ENCODE data around the gene C2. TPM values are rescaled to one million over a fixed set of nuclear protein-coding genes. Genes with fewer than 3 reads are reported as not detected.

The C2 gene
- total RNA-seq, 1 experiment from 2014 or later: 0.96 TPM

DNA sequence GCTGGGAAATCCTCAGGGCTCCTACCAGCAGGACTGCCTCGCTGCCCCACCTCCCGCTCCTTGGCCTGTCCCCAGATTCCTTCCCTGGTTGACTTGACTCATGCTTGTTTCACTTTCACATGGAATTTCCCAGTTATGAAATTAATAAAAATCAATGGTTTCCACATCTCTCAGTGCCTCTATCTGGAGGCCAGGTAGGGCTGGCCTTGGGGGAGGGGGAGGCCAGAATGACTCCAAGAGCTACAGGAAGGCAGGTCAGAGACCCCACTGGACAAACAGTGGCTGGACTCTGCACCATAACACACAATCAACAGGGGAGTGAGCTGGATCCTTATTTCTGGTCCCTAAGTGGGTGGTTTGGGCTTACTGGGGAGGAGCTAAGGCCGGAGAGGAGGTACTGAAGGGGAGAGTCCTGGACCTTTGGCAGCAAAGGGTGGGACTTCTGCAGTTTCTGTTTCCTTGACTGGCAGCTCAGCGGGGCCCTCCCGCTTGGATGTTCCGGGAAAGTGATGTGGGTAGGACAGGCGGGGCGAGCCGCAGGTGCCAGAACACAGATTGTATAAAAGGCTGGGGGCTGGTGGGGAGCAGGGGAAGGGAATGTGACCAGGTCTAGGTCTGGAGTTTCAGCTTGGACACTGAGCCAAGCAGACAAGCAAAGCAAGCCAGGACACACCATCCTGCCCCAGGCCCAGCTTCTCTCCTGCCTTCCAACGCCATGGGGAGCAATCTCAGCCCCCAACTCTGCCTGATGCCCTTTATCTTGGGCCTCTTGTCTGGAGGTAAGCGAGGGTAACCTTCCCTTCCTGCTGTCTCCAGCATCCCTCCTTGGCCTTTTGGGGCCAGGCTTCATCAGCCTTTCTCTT is 18.2 kb downstream of the C2 start, which contains the start of gene CFB:
Gene CFB, plus strand, starts transcription at position 589 of the 863 bp plus-strand sequence. Its CDS starts 127 bp downstream, at position 716.
- intact Hi-C loops (cut with micrococcal nuclease; ENCODE audit: unreplicated experiment): no loop called here
- no peaks in the 10 kb centered on the region for H3K27me3 ChIP-seq (ENCODE audit: insufficient read depth, low read depth)
- peak within 1 kb of the TSS; percentile 85 for H3K4me2 ChIP-seq
- no peak for TF ChIP-seq EZH2 (IDR thresholded peaks at IDR 0.05; ENCODE audit: low read depth)
- TF ChIP-seq, protein P1, sequence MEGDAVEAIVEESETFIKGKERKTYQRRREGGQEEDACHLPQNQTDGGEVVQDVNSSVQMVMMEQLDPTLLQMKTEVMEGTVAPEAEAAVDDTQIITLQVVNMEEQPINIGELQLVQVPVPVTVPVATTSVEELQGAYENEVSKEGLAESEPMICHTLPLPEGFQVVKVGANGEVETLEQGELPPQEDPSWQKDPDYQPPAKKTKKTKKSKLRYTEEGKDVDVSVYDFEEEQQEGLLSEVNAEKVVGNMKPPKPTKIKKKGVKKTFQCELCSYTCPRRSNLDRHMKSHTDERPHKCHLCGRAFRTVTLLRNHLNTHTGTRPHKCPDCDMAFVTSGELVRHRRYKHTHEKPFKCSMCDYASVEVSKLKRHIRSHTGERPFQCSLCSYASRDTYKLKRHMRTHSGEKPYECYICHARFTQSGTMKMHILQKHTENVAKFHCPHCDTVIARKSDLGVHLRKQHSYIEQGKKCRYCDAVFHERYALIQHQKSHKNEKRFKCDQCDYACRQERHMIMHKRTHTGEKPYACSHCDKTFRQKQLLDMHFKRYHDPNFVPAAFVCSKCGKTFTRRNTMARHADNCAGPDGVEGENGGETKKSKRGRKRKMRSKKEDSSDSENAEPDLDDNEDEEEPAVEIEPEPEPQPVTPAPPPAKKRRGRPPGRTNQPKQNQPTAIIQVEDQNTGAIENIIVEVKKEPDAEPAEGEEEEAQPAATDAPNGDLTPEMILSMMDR (conservative IDR thresholded peaks at IDR 0.05): no peak
- H2AFZ ChIP-seq: peak within 1 kb of the TSS; percentile 74
- peak; percentile 83 to 87 for DNase-seq
- peaks cover 56% of the 10 kb centered on the region for H3K4me1 ChIP-seq (replicated peaks; ENCODE audit: insufficient read depth)
- H3K4me3 ChIP-seq: peak within 1 kb of the TSS; percentile 36; the same call in 1 of the 2 replicates
- ChIA-PET POLR2A (ENCODE audit: unreplicated experiment) (interaction anchor here (0.6 to 1.1 kb wide), 9 partner anchors 12 to 1022 kb away, joined by 3 to 6 read pairs (median 4); partner anchors contain the start of genes ATF6B, BRD2 and DXO), CTCF (interaction anchor here (0.6 to 0.7 kb wide), 3 partner anchors 83 to 221 kb away, joined by 3 read pairs; no protein-coding TSS in a partner anchor)
- H3K9me3 ChIP-seq (ENCODE audit: insufficient read depth, low read depth): no peaks in the 10 kb centered on the region
- no TSS peak for BruUV-seq (replicated peaks)
- H3K27ac ChIP-seq: peak within 1 kb of the TSS; percentile 81
- no peaks in the 10 kb centered on the region; the same call in 1 of the 2 replicates for H3K9me2 ChIP-seq (ENCODE audit: insufficient read depth)
- no peaks in the 10 kb centered on the region for H4K20me1 ChIP-seq (ENCODE audit: insufficient read depth)
- no peaks in the 10 kb centered on the region for H3K36me3 ChIP-seq (ENCODE audit: low read depth)
- peaks cover 33% of the 10 kb centered on the region; the same call in 1 of the 2 replicates for H3F3A ChIP-seq (ENCODE audit: insufficient read depth, low read depth)
- H3K79me2 ChIP-seq (ENCODE audit: low read depth): no peaks in the 10 kb centered on the region

DNA sequence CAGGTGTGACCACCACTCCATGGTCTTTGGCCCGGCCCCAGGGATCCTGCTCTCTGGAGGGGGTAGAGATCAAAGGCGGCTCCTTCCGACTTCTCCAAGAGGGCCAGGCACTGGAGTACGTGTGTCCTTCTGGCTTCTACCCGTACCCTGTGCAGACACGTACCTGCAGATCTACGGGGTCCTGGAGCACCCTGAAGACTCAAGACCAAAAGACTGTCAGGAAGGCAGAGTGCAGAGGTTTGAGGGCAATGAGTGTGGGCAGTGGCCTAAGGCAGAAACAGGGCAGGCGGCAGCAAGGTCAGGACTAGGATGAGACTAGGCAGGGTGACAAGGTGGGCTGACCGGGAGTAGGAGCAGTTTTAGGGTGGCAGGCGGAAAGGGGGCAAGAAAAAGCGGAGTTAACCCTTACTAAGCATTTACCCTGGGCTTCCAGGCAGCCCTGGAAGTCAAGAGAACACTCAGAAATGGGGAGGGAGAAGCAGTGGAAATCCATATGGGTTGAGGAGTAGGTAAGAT is 18.9 kb downstream of the C2 start:
- intact Hi-C loops (cut with micrococcal nuclease; ENCODE audit: unreplicated experiment): no loop called here
- H3K4me2 ChIP-seq: peak overlapping the region; percentile 85
- peaks cover 30% of the 10 kb centered on the region; the same call in 1 of the 2 replicates for H3F3A ChIP-seq (ENCODE audit: insufficient read depth, low read depth)
- H3K27ac ChIP-seq: peak overlapping the region; percentile 81
- peak overlapping the region; percentile 74; the same call in 1 of the 2 replicates for H2AFZ ChIP-seq
- no peaks in the 10 kb centered on the region for H3K79me2 ChIP-seq (ENCODE audit: low read depth)
- no peaks in the 10 kb centered on the region; the same call in 1 of the 2 replicates for H3K9me2 ChIP-seq (ENCODE audit: insufficient read depth)
- ChIA-PET CTCF (no interaction called here), POLR2A (ENCODE audit: unreplicated experiment) (interaction anchor here (0.6 to 1.1 kb wide), 4 partner anchors 26 to 1022 kb away, joined by 3 to 6 read pairs (median 4); partner anchors contain the start of genes BRD2 and DXO)
- BruUV-seq (replicated peaks): TSS peak; percentile 82
- no peaks in the 10 kb centered on the region for H3K9me3 ChIP-seq (ENCODE audit: insufficient read depth, low read depth)
- no peaks in the 10 kb centered on the region for H4K20me1 ChIP-seq (ENCODE audit: insufficient read depth)
- H3K4me3 ChIP-seq: peak overlapping the region; percentile 36; the same call in 1 of the 2 replicates
- no peaks in the 10 kb centered on the region for H3K36me3 ChIP-seq (ENCODE audit: low read depth)
- DNase-seq: no peak
- TF ChIP-seq EZH2 (IDR thresholded peaks at IDR 0.05; ENCODE audit: low read depth): no peak
- TF ChIP-seq, protein P1 (conservative IDR thresholded peaks at IDR 0.05): no peak
- peaks cover 49% of the 10 kb centered on the region for H3K4me1 ChIP-seq (replicated peaks; ENCODE audit: insufficient read depth)
- no peaks in the 10 kb centered on the region for H3K27me3 ChIP-seq (ENCODE audit: insufficient read depth, low read depth)

DNA sequence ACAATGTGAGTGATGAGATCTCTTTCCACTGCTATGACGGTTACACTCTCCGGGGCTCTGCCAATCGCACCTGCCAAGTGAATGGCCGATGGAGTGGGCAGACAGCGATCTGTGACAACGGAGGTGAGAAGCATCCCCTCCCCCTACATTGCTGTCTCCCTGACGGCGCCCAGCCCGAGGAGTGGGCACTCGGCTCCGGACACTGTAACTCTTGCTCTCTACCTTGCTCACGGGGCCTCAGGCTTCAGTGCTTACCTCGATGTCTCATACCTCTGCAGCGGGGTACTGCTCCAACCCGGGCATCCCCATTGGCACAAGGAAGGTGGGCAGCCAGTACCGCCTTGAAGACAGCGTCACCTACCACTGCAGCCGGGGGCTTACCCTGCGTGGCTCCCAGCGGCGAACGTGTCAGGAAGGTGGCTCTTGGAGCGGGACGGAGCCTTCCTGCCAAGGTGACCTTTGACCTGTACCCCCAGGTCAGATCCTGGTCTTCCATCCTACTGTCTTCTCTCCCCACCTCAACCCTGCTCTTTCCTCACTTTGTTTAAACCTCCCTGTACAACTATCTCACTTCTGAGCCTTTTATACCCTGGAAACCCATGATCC is 19.7 kb downstream of the C2 start:
- no peaks in the 10 kb centered on the region; the same call in 1 of the 2 replicates for H3K9me2 ChIP-seq (ENCODE audit: insufficient read depth)
- POLR2A ChIA-PET (ENCODE audit: unreplicated experiment): no interaction called here
- H3K4me1 ChIP-seq (replicated peaks; ENCODE audit: insufficient read depth): peaks cover 48% of the 10 kb centered on the region
- TF ChIP-seq EZH2 (IDR thresholded peaks at IDR 0.05; ENCODE audit: low read depth): no peak
- TF ChIP-seq, protein P1 (conservative IDR thresholded peaks at IDR 0.05): no peak
- no peaks in the 10 kb centered on the region for H3K79me2 ChIP-seq (ENCODE audit: low read depth)
- CTCF ChIA-PET: no interaction called here
- no peaks in the 10 kb centered on the region for H3K36me3 ChIP-seq (ENCODE audit: low read depth)
- H3K9me3 ChIP-seq (ENCODE audit: insufficient read depth, low read depth): no peaks in the 10 kb centered on the region
- no peaks in the 10 kb centered on the region for H3K27me3 ChIP-seq (ENCODE audit: insufficient read depth, low read depth)
- no peak overlapping the region for H3K4me2 ChIP-seq
- no TSS peak for BruUV-seq (replicated peaks)
- no peak for DNase-seq
- H3K4me3 ChIP-seq: no peak overlapping the region
- no peaks in the 10 kb centered on the region for H4K20me1 ChIP-seq (ENCODE audit: insufficient read depth)
- H3K27ac ChIP-seq: no peak overlapping the region
- H2AFZ ChIP-seq: no peak overlapping the region
- intact Hi-C loops (cut with micrococcal nuclease; ENCODE audit: unreplicated experiment): no loop called here
- H3F3A ChIP-seq (ENCODE audit: insufficient read depth, low read depth): peaks cover 30% of the 10 kb centered on the region; the same call in 1 of the 2 replicates

Data from PC-9 (cell line).